GM21515 (cell line): Measurements from ENCODE around the gene ARID1B.

Source experiments
- ATAC-seq: cut with Tn5 transposase; IDR thresholded peaks from one replicate; pipeline ENCODE4 v1.9.1; 2021; ENCODE audit not compliant: unreplicated experiment

Gene ARID1B

GRCh38 chr6:156776840-156777576 lies at the start of gene ARID1B:
Gene ARID1B (plus strand): TSS chr6:156777378. CDS start chr6:156777681, 303 bp downstream.
- peak; percentile 44 for ATAC-seq

DNA sequence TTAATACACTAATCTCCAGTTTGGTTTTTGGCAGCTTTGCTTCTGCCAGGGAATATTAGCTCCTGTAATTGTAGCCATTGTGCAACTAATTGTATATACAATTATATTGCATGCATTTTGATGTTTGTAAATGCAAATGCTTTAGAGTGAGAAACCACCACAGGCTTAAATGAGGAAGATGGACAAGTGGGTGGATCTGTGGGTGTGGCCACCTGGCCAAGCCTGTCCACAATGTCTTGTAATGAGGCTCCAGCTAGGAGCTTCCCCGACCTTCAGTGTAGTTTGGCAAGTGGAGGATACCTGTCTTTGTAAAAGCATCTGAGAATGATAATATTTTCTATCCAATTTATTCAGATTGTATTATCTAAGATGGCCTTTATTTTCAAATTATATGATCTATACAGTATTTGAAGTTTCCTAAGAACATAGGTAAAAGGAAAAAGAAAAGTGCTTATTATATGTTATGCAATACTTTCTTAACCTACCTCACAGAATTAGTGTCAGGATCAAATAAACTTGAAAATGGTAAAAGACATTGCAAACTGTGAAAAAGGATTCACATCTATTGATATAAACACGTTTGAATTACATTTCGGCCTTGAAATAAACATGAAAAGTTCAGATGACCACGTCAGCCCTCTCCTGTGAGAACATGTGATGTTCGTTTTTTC lies 49.3 kb upstream of the ARID1B start:
- no peak for ATAC-seq

DNA sequence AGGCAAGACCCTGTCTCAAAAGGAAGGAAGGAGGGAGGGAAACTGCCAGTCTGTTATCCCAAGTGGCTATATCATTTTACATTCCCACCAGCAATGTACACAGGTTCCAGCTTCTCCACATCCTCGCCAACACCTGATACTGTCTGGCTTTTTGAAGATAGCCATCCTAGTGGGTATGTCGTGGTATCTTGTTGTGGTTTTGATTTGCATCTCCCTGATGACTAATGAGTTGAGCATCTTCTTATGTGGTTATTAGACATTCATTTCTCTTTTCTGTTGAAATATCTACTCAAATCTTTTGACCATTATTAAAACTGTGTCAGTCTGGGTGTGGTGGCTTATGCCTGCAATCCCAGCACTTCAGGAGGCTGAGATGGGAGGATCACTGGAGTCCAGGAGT lies 47.9 kb upstream of the ARID1B start:
- ATAC-seq = no peak

DNA sequence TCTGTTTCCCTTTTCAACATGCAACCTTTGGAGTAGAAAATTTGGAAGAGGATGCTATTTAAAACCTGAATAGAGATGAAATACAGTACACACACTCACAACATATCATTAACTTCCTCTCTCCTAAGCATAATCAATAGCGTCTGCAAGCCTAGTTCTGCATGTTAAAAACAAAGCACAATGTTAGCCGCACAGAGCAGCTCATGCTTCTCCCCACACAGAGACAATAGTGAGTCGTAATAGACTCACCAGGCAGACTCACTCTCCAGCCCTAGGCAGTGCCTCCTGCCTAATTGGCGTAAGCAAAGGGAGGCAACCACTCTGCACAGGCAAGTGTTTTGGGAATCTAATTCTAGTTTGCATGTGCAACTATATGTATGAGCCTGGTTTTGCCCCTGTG lies 45.8 kb upstream of the ARID1B start:
- ATAC-seq = no peak

- ATAC-seq = no peak
These were observed 41.4 kb upstream of the ARID1B start for GRCh38 chr6:156735751-156736150.

DNA sequence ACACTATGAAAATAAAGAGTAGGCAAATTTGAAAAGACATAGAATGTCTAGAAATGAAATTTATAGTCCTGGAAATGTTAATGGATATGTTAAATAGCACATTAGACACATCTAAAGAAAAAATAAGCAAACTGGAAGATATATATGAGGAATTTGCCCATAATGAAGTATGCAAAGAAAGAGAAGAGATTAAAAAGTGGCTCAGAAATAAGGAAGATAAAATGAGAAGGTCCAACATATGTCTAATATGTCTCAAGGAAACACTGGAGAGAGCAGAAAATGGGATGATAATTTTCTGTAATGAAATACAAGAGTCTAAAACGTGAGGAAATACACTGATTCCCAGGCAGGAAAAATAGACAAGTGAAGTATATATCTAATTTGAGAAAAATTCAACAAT lies 36.6 kb upstream of the ARID1B start:
- ATAC-seq = no peak

DNA sequence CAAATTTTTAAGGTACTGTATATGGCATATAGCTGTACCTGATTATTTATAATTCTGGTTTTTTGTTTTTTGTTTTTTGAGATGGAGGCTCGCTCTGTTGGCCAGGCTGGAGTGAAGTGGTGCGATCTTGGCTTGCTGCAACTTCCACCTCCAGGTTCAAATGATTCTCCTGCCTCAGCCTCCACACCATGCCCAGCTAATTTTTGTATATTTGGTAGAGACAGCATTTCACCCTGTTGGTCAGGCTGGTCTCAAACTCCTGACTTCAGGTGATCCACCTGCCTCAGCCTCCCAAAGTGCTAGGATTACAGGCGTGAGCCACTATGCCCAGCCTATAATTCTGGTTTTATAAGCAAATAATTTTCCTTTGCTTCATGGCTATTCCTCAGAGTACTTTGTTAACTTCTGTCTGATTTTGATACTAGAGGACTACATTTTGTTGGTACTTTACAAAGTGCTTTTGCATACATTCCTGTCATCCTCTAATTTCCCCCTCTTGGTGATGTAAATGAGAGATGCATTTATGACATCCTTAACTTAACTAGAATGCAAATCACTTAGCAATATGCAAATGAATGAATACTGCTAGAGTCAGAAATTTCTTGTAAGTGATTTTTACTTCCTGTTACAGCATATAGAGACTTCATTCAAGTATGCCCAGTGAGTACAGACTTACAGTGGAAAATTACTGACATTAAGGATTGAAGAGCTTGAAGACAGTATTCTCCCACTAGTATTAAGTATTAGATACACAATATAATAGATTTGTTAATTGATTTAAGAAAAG lies 35.7 kb upstream of the ARID1B start:
- no peak for ATAC-seq

GRCh38 chr6:156747715-156748114 lies 29.5 kb upstream of the ARID1B start:
- no peak for ATAC-seq

DNA sequence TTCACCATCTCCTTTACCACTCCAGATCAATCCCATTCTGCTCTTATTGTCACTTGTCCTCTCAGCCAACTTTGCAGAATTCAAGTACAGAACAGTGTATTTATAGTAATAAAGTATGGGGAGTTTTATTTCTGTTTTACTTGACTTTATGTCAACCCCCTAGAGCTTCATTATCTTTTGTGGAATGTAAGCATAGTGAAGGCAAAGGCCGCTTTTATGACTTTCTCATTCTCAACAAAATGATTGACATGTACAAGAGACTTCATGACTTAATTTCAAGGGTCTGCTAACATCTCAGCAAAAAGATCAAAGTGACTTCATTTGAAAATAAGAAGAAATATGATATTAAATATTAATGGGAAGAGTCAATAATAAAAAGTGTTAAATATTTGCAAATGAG lies 28.7 kb upstream of the ARID1B start:
- ATAC-seq = no peak

DNA sequence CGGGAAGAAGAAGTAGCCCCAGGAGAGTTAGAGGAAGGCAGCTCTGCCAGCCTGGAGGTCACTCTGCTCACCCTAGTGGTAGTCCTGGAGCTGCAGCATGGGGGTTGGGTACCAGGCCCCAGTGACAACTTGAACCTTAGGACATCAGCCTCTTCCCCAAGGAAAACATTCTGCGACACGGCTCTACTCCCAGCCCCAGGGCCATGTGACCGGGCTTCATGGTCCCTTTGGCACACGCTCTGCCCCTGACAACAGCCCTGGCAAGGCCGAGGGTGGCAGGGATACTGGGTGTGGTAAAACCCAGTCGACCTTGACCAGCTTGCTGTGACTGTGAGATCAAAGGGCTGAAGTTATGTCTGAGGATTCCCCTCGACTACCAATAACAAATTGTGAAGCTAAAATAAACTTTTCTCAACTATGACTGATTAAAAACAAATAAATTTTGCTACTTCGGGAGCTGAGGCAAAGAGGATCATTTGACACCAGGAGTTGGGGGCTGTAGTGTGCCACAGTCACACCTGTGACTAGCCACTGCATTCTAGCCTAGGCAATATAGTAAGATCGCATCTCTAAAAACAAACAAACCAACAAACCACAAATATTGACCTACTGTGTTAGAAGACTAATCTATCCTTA lies 24.4 kb upstream of the ARID1B start:
- ATAC-seq = no peak

DNA sequence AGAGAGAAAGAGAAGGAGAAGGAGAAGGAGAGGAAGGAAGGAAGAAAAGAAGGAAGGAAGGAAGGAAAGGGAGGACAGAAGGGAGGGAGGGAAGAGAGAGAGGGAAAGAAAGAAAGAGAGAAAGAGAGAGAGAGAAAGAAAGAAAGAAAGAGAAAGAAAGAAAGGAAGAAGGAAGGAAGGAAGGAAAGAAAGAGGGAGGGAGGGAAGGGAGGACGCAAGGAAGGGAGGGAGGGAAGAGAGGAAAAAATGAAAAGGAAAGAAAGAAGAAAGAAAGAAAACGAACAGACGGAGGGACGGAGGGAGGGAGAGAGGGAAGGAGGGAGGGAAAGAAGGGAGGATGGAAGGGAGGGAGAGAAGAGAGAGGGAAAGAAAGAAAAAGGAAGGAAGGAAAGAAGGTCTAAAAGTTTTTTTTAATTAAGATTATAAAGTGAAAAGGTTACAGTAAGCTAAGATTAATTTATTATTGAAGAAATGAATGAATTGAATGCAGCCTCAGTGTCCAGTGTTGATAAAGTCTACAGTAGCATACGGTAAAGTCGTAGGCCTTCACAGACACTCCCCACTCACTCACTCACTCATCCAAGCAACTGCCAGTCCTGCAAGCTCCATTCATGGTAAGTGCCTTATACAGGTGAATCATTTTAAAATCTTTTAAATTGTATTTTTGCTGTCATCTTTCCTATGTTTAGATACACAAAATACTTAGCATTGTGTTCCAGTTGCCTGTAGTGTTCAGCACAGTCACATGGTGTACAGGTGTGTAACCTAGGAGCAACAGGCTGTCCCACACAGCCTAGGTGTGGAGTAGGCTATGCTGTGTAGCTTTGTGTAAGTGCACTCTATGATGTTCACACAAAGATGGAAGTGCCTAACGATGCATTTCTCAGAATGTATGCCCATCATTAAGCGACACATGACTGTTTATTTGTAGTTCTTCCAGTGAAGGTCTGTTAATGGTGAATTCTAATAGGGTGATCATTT lies 20.3 kb upstream of the ARID1B start:
- no peak for ATAC-seq

- no peak for ATAC-seq
These were observed 19.3 kb upstream of the ARID1B start for GRCh38 chr6:156757849-156758248.

GRCh38 chr6:156760377-156760776 lies 16.8 kb upstream of the ARID1B start:
- no peak for ATAC-seq

DNA sequence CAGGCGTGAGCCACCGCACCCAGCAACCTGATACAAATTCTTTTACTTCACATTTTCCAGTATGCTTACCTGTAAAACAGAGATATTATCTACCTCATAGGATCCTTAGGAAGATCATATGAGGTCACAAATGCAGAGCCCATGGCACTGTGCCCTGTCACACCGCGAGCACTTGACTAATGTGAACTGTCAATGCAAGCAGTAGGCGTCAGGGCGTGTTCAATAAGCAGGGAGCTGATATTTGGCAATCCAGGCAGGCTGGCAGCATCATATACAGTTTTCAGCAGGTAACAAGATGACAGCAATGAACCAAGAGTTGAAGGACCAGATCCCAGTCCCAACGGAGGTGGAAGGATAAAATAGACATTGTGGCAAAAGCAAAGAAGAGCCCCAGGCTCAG lies 14.6 kb upstream of the ARID1B start:
- no peak for ATAC-seq

DNA sequence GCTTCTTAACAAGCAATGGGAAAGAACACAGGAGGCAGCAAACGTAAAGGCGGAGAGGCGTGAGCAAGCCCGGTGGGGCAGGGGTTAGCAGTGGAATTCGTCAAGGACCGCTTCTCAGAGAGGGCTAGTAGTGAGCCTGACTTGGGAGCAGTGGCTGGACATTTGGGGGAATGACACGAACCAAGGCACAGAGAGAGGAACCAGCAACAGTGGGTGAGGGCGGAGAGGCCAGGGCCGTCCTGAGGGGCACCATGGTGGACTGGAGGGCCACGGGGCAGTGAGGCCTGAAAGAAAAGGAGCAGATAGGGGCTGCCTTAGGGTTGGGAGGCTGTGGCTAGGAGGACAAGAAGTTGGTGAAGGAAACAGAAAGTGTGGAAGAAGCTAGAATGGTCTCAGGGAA lies 12.1 kb upstream of the ARID1B start:
- no peak for ATAC-seq

DNA sequence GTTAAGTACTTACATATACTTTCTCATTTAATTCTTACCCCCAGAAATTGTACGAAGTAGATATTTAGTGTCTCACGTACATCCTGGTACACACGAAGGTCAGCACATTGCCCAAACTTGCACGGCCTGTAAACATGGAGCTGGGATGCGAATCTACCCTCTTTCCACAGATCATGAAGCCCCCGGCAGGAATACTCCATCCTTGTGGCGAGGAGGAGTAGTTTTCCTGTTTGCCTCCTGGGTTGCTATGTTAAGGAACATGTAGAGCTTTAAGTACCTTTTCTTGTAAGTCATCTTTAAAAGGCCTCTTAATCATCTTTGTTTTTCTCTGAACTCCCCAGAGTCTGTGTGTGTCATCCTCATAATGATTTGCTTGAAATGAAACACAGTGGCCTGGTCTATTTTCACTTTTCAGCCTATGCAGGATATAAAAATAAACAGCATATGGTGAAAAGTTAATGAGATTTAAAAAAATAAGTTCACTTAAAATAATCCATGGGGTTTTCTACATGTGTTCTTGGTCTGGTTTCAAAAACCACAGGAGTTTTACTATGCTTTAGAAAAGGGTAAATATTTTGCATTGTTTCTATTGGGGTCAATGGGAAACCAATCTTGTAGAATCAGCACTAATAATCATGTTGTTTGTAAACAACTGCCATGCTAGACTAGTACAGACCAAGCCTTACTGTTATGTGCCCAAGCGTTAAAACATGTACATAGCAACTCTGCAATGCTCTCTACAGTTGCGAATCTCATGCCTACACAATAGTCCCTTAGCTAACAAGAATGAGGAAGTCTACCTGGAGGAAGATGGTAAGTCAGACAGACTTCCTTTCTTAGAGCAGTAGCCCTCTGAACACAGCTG lies 9.3 kb upstream of the ARID1B start:
- ATAC-seq = peak; percentile 92

- no peak for ATAC-seq
These were observed 6.1 kb upstream of the ARID1B start for GRCh38 chr6:156771047-156771446.

GRCh38 chr6:156771761-156772160 lies 5.4 kb upstream of the ARID1B start:
- no peak for ATAC-seq

GRCh38 chr6:156773476-156773875 lies 3.7 kb upstream of the ARID1B start:
- no peak for ATAC-seq
